ENCODE data around the gene ARHGAP15.

DNA sequence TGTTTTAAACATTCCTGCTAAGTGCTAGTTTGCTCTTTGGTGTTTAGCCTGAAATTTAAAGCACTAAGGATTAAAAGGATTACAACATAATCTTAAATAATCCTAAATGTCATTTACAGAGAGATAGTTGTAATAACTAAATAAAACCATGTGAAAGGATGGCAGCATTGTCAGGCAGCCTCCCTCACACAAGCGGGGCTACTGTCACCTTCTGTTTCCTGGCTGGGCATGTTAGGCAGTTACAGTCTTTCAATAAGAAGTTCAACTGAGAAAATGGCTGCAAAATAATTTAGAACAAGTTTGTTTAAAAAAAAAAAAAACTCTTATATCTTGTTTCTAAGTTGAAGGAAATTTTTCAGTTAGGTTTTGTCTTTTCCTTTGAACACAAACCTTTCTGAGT is 124.9 kb downstream of the ARHGAP15 start:
- TF ChIP-seq, protein P1, sequence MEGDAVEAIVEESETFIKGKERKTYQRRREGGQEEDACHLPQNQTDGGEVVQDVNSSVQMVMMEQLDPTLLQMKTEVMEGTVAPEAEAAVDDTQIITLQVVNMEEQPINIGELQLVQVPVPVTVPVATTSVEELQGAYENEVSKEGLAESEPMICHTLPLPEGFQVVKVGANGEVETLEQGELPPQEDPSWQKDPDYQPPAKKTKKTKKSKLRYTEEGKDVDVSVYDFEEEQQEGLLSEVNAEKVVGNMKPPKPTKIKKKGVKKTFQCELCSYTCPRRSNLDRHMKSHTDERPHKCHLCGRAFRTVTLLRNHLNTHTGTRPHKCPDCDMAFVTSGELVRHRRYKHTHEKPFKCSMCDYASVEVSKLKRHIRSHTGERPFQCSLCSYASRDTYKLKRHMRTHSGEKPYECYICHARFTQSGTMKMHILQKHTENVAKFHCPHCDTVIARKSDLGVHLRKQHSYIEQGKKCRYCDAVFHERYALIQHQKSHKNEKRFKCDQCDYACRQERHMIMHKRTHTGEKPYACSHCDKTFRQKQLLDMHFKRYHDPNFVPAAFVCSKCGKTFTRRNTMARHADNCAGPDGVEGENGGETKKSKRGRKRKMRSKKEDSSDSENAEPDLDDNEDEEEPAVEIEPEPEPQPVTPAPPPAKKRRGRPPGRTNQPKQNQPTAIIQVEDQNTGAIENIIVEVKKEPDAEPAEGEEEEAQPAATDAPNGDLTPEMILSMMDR (IDR thresholded peaks at IDR 0.05; ENCODE audit: poor library complexity, severe bottlenecking), result no peak
- no peak for TF ChIP-seq POLR2AphosphoS5 (IDR thresholded peaks at IDR 0.05)
- TF ChIP-seq EZH2 (IDR thresholded peaks at IDR 0.05; ENCODE audit: borderline replicate concordance, insufficient read depth, low read length, poor library complexity, severe bottlenecking), result no peak
- no peak for TF ChIP-seq TAF1 (IDR thresholded peaks at IDR 0.05; ENCODE audit: low read depth)
